Right renal pelvis (tissue), 4 donors: ENCODE results near the gene HJURP. TPM values are rescaled to one million over a fixed set of nuclear protein-coding genes. Genes with fewer than 3 reads are reported as not detected.
"Not testable (repeated sequence)": the region's sequence is repeated elsewhere in the genome, so short reads cannot be mapped to it uniquely, and the experiment has no call there.

ENCODE experiments used
- DNase-seq, 4 donors: peaks; one replicate each; pipeline ENCODE4 v3.0.0-alpha.2; 2013; ENCODE audit warnings: low read depth in 4 of 4, low spot score in 3 of 4, missing footprints in 1 of 4
- polyA plus RNA-seq, 4 donors: library from polyadenylated mRNA; unstranded; fragments of 120-200 nt; gene quantifications; one replicate each; pipeline ENCODE4 v1.2.1, GENCODE V29; 2013; ENCODE audit not compliant: insufficient read length in 4 of 4

HJURP gene
- 10 to 100 TPM; 20.0 to 24.4 (median 23.2) TPM for polyA plus RNA-seq

- DNase-seq, result peak; percentile 85 to 92 (median 90)
Observed at GRCh38 chr2:233854241-233854981, at the start of gene HJURP. Gene HJURP, minus strand, starts transcription at chr2:233854535. Its CDS starts 35 bp downstream, at chr2:233854500.

GRCh38 chr2:233901884-233902283 lies 47.5 kb upstream of the HJURP start:
- no peak for DNase-seq

- DNase-seq, result no peak
Observed at GRCh38 chr2:233901367-233901766, 47.0 kb upstream of the HJURP start.

GRCh38 chr2:233896253-233896652 lies 41.9 kb upstream of the HJURP start:
- DNase-seq, result not testable (repeated sequence)

GRCh38 chr2:233892793-233893192 lies 38.5 kb upstream of the HJURP start:
- DNase-seq, result no peak

- DNase-seq, result no peak
Observed at GRCh38 chr2:233882353-233882752, 28.0 kb upstream of the HJURP start.

GRCh38 chr2:233872125-233872524 lies 17.8 kb upstream of the HJURP start:
- not testable (repeated sequence) for DNase-seq

GRCh38 chr2:233871432-233871831 lies 17.1 kb upstream of the HJURP start:
- DNase-seq, result no peak

GRCh38 chr2:233867993-233868532 lies 13.7 kb upstream of the HJURP start, which contains the start of gene MSL3B:
Gene MSL3B, minus strand, starts transcription at chr2:233868386.
- peak in 3 of 4 donors; percentile 22 to 35 (median 26) for DNase-seq

GRCh38 chr2:233866479-233866878 lies 12.1 kb upstream of the HJURP start:
- DNase-seq, result no peak

GRCh38 chr2:233865838-233866237 lies 11.5 kb upstream of the HJURP start:
- no peak for DNase-seq

GRCh38 chr2:233862261-233862768 lies 8.0 kb upstream of the HJURP start:
- DNase-seq, result no peak

- no peak for DNase-seq
Observed at GRCh38 chr2:233858331-233858730, 4.0 kb upstream of the HJURP start.

- DNase-seq, result no peak
Observed at GRCh38 chr2:233857511-233858141, 3.3 kb upstream of the HJURP start.

GRCh38 chr2:233856184-233856583 lies 1.8 kb upstream of the HJURP start:
- DNase-seq, result no peak

GRCh38 chr2:233855345-233855744 lies 1.0 kb upstream of the HJURP start:
- no peak for DNase-seq

GRCh38 chr2:233853883-233854240 lies 473 bp downstream of the HJURP start:
- DNase-seq, result no peak

- DNase-seq, result no peak
Observed at GRCh38 chr2:233853353-233853752, 982 bp downstream of the HJURP start.

- no peak for DNase-seq
Observed at GRCh38 chr2:233852056-233852455, 2.3 kb downstream of the HJURP start.

- no peak for DNase-seq
Observed at GRCh38 chr2:233851169-233851568, 3.2 kb downstream of the HJURP start.

GRCh38 chr2:233850745-233851144 lies 3.6 kb downstream of the HJURP start:
- no peak for DNase-seq
